GM21423 (cell line): ENCODE measurements around the gene TBX2.

Source experiments
- ATAC-seq: cut with Tn5 transposase; IDR thresholded peaks from one replicate; pipeline ENCODE4 v1.9.1; 2021; ENCODE audit warnings: mild to moderate bottlenecking, moderate library complexity; ENCODE audit not compliant: unreplicated experiment

TBX2 gene

GRCh38 chr17:61452301-61453290 is 53.0 kb downstream of the TBX2 start, which contains the start of gene TBX4:
TBX4 (plus strand) TSS chr17:61452422; CDS start chr17:61456491, 4,069 bp downstream.
- no peak for ATAC-seq

- no peak for ATAC-seq
These were observed 54.1 kb downstream of the TBX2 start for GRCh38 chr17:61453566-61454380.

GRCh38 chr17:61454381-61455323 is 55.0 kb downstream of the TBX2 start:
- no peak for ATAC-seq

- no peak for ATAC-seq
These were observed 55.8 kb downstream of the TBX2 start for GRCh38 chr17:61455324-61456060.

GRCh38 chr17:61456061-61456681 is 56.5 kb downstream of the TBX2 start:
- no peak for ATAC-seq

- ATAC-seq: no peak
These were observed 57.1 kb downstream of the TBX2 start for GRCh38 chr17:61456688-61457225.

GRCh38 chr17:61457226-61457983 is 57.8 kb downstream of the TBX2 start:
- no peak for ATAC-seq

GRCh38 chr17:61458000-61458399 is 58.4 kb downstream of the TBX2 start:
- ATAC-seq: no peak

GRCh38 chr17:61458421-61459141 is 58.9 kb downstream of the TBX2 start:
- no peak for ATAC-seq
